Astrocyte (in vitro differentiated cells and primary cell): Measurements from ENCODE around the gene KCNQ1. TPM values are rescaled to one million over a fixed set of nuclear protein-coding genes. Genes with fewer than 3 reads are reported as not detected.

ENCODE experiments used
- DNase-seq: peaks from one replicate; pipeline ENCODE4 v3.0.0-alpha.2; 2010; ENCODE audit warnings: low read depth
- FAIRE-seq: peaks from 2 replicates; lab custom pipeline; 2011; peaks lifted over from hg19 to GRCh38; lab: Jason Lieb, UNC
- H2AFZ ChIP-seq: 2 replicates; pipeline ENCODE4 v1.6.0; 2012; ENCODE audit warnings: low read depth, low read length, inconsistent platforms
- H3K27ac ChIP-seq: 2 replicates; pipeline ENCODE4 v1.5.1; 2011; ENCODE audit warnings: low read depth, low read length, inconsistent platforms
- H3K27me3 ChIP-seq: 2 replicates; pipeline ENCODE4 v1.6.0; 2011; ENCODE audit warnings: low read length, inconsistent platforms; ENCODE audit not compliant: insufficient read depth
- H3K36me3 ChIP-seq: 2 replicates; pipeline ENCODE4 v1.5.1; 2011; ENCODE audit warnings: low read length, inconsistent platforms; ENCODE audit not compliant: insufficient read depth
- H3K4me1 ChIP-seq: 2 replicates; pipeline ENCODE4 v1.5.1; 2011; ENCODE audit warnings: low read length, inconsistent platforms; ENCODE audit not compliant: insufficient read depth
- H3K4me2 ChIP-seq: 2 replicates; pipeline ENCODE4 v1.6.0; 2012; ENCODE audit warnings: low read length, inconsistent platforms
- H3K4me3 ChIP-seq: 2 replicates; pipeline ENCODE4 v1.5.1; 2011; ENCODE audit warnings: low read depth, mild to moderate bottlenecking, low read length, inconsistent platforms; ENCODE audit not compliant: insufficient read depth
- H3K79me2 ChIP-seq: 2 replicates; pipeline ENCODE4 v1.6.0; 2012; ENCODE audit warnings: mild to moderate bottlenecking, low read length, inconsistent platforms; ENCODE audit not compliant: insufficient read depth
- H3K9ac ChIP-seq: 2 replicates; pipeline ENCODE4 v1.6.0; 2012; ENCODE audit warnings: mild to moderate bottlenecking, low read length, inconsistent platforms
- H3K9me3 ChIP-seq: 2 replicates; pipeline ENCODE4 v1.5.1; 2012; ENCODE audit warnings: low read depth, mild to moderate bottlenecking, low read length, inconsistent platforms; ENCODE audit not compliant: insufficient read depth
- H4K20me1 ChIP-seq: 2 replicates; pipeline ENCODE4 v1.6.0; 2012; ENCODE audit warnings: low read length, inconsistent platforms; ENCODE audit not compliant: insufficient read depth
- H3K27ac Mint-ChIP-seq: one replicate; pipeline ENCODE4 v1.8.0; 2021; ENCODE audit warnings: mild to moderate bottlenecking, mixed read lengths; ENCODE audit not compliant: unreplicated experiment
- H3K27me3 Mint-ChIP-seq: one replicate; pipeline ENCODE4 v1.8.0; 2021; ENCODE audit warnings: low read depth, mixed read lengths; ENCODE audit not compliant: unreplicated experiment
- H3K36me3 Mint-ChIP-seq: one replicate; pipeline ENCODE4 v1.8.0; 2021; ENCODE audit warnings: low read depth, mixed read lengths; ENCODE audit not compliant: unreplicated experiment
- H3K4me1 Mint-ChIP-seq: one replicate; pipeline ENCODE4 v1.8.0; 2021; ENCODE audit warnings: low read depth, mixed read lengths; ENCODE audit not compliant: unreplicated experiment
- H3K4me3 Mint-ChIP-seq: one replicate; pipeline ENCODE4 v1.8.0; 2021; ENCODE audit warnings: mild to moderate bottlenecking, moderate library complexity, mixed read lengths; ENCODE audit not compliant: unreplicated experiment
- H3K9me3 Mint-ChIP-seq: one replicate; pipeline ENCODE4 v1.8.0; 2021; ENCODE audit warnings: mild to moderate bottlenecking, mixed read lengths; ENCODE audit not compliant: unreplicated experiment
- CTCF ChIP-seq: IDR thresholded peaks from 2 replicates; pipeline ENCODE4 v1.5.1; 2011; ENCODE audit warnings: low read depth, mild to moderate bottlenecking, inconsistent platforms, low read length, moderate library complexity; ENCODE audit not compliant: insufficient read depth
- EZH2 ChIP-seq: IDR thresholded peaks from 2 replicates; pipeline ENCODE4 v1.6.1; 2012; ENCODE audit warnings: mild to moderate bottlenecking, low read length, inconsistent platforms; ENCODE audit not compliant: insufficient read depth
- total RNA-seq: library from RNA; stranded (reverse); gene quantifications from 2 replicates; pipeline ENCODE4 v1.2.1, GENCODE V29; 2021

The KCNQ1 gene
- total RNA-seq, 1 donor from 2014 or later: not detected

GRCh38 chr11:2855162-2855561 is 410.4 kb downstream of the KCNQ1 start:
- Mint-ChIP-seq H3K27ac (no peak overlapping the region), H3K4me3 (no peak overlapping the region), H3K9me3 (no peaks in the 10 kb centered on the region), H3K36me3 (no peaks in the 10 kb centered on the region), H3K4me1 (no peaks in the 10 kb centered on the region), H3K27me3 (peaks cover 53% of the 10 kb centered on the region)
- no peak for DNase-seq
- H3K9me3 ChIP-seq: no peaks in the 10 kb centered on the region
- H3K9ac ChIP-seq: no peak overlapping the region
- FAIRE-seq: no peak
- H3K4me2 ChIP-seq: no peak overlapping the region
- H3K27me3 ChIP-seq: peaks cover 17% of the 10 kb centered on the region
- no peaks in the 10 kb centered on the region for H3K36me3 ChIP-seq
- TF ChIP-seq CTCF: no peak
- TF ChIP-seq EZH2: no peak
- no peaks in the 10 kb centered on the region for H3K4me1 ChIP-seq
- no peaks in the 10 kb centered on the region for H3K79me2 ChIP-seq
- H3K27ac ChIP-seq: no peak overlapping the region
- H2AFZ ChIP-seq: no peak overlapping the region
- no peaks in the 10 kb centered on the region for H4K20me1 ChIP-seq
- no peak overlapping the region for H3K4me3 ChIP-seq

GRCh38 chr11:2857276-2857675 is 412.5 kb downstream of the KCNQ1 start:
- no peaks in the 10 kb centered on the region for H3K79me2 ChIP-seq
- DNase-seq (no peak), FAIRE-seq (no peak)
- H3K27me3 ChIP-seq: peaks cover 21% of the 10 kb centered on the region
- H3K4me3 ChIP-seq: no peak overlapping the region
- no peaks in the 10 kb centered on the region for H3K4me1 ChIP-seq
- Mint-ChIP-seq H3K4me1 (no peaks in the 10 kb centered on the region), H3K27ac (no peak overlapping the region), H3K4me3 (no peak overlapping the region), H3K27me3 (peaks cover 63% of the 10 kb centered on the region), H3K36me3 (no peaks in the 10 kb centered on the region), H3K9me3 (no peaks in the 10 kb centered on the region)
- no peaks in the 10 kb centered on the region for H3K36me3 ChIP-seq
- TF ChIP-seq CTCF: no peak
- TF ChIP-seq EZH2: no peak
- no peaks in the 10 kb centered on the region for H3K9me3 ChIP-seq
- H3K27ac ChIP-seq: no peak overlapping the region
- H3K9ac ChIP-seq: no peak overlapping the region
- H3K4me2 ChIP-seq: no peak overlapping the region
- no peak overlapping the region for H2AFZ ChIP-seq
- no peaks in the 10 kb centered on the region for H4K20me1 ChIP-seq

DNA sequence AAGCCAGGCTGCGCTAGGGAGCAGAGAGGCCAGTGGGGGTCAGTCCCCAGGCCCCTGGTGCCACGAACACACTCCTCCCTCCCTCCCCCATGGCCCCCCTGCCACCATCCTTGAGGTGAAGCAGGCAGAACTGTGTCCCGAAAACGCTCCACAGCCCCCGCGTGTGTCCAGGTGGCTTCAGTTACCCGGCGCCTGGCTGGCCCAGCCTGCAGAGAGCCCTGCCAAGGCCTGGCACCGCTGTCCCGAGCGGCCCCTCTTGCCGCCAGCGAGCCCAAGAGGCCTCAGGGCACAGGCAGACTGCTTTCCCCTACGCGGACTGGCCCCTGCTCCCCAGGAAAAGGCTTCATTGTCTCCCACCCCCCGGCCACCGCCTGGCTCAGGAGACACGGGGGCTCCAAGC is 413.1 kb downstream of the KCNQ1 start:
- Mint-ChIP-seq H3K4me3 (no peak overlapping the region), H3K4me1 (no peaks in the 10 kb centered on the region), H3K36me3 (no peaks in the 10 kb centered on the region), H3K27me3 (peaks cover 63% of the 10 kb centered on the region), H3K27ac (no peak overlapping the region), H3K9me3 (no peaks in the 10 kb centered on the region)
- H3K79me2 ChIP-seq: no peaks in the 10 kb centered on the region
- H3K9ac ChIP-seq: no peak overlapping the region
- no peaks in the 10 kb centered on the region for H4K20me1 ChIP-seq
- no peak for TF ChIP-seq EZH2
- H3K27me3 ChIP-seq: peaks cover 21% of the 10 kb centered on the region
- no peak overlapping the region for H3K4me2 ChIP-seq
- FAIRE-seq: no peak
- H2AFZ ChIP-seq: no peak overlapping the region
- no peak for DNase-seq
- no peaks in the 10 kb centered on the region for H3K4me1 ChIP-seq
- no peaks in the 10 kb centered on the region for H3K36me3 ChIP-seq
- no peak overlapping the region for H3K4me3 ChIP-seq
- H3K9me3 ChIP-seq: no peaks in the 10 kb centered on the region
- H3K27ac ChIP-seq: no peak overlapping the region
